ENCODE results near the gene ABCC9.

Gene ABCC9

GRCh38 chr12:21776175-21776574 lies 165.1 kb downstream of the ABCC9 start:
- no peak for DNase-seq (ENCODE audit: low read depth in 2 of 2, low spot score in 1 of 2)

- DNase-seq (ENCODE audit: low read depth in 2 of 2, low spot score in 1 of 2) = no peak
Measured at GRCh38 chr12:21775133-21775820, 165.9 kb downstream of the ABCC9 start.

GRCh38 chr12:21774358-21775132 lies 166.7 kb downstream of the ABCC9 start, which contains the start of gene KCNJ8:
TSS of gene KCNJ8 (minus strand) at chr12:21774706. CDS start at chr12:21773616, 1,090 bp downstream.
- no peak for DNase-seq (ENCODE audit: low read depth in 2 of 2, low spot score in 1 of 2)

GRCh38 chr12:21773806-21774205 lies 167.4 kb downstream of the ABCC9 start:
- DNase-seq (ENCODE audit: low read depth in 2 of 2, low spot score in 1 of 2) = no peak

GRCh38 chr12:21773263-21773741 lies 167.9 kb downstream of the ABCC9 start:
- DNase-seq (ENCODE audit: low read depth in 2 of 2, low spot score in 1 of 2) = no peak

GRCh38 chr12:21771311-21771710 lies 169.9 kb downstream of the ABCC9 start:
- no peak for DNase-seq (ENCODE audit: low read depth in 2 of 2, low spot score in 1 of 2)

- no peak for DNase-seq (ENCODE audit: low read depth in 2 of 2, low spot score in 1 of 2)
Measured at GRCh38 chr12:21769307-21769706, 171.9 kb downstream of the ABCC9 start.

- DNase-seq (ENCODE audit: low read depth in 2 of 2, low spot score in 1 of 2) = no peak
Measured at GRCh38 chr12:21766403-21766802, 174.8 kb downstream of the ABCC9 start.

GRCh38 chr12:21764950-21765349 lies 176.3 kb downstream of the ABCC9 start:
- no peak for DNase-seq (ENCODE audit: low read depth in 2 of 2, low spot score in 1 of 2)

GRCh38 chr12:21764065-21764464 lies 177.2 kb downstream of the ABCC9 start:
- DNase-seq (ENCODE audit: low read depth in 2 of 2, low spot score in 1 of 2) = no peak

GRCh38 chr12:21763531-21763930 lies 177.7 kb downstream of the ABCC9 start:
- no peak for DNase-seq (ENCODE audit: low read depth in 2 of 2, low spot score in 1 of 2)

- no peak for DNase-seq (ENCODE audit: low read depth in 2 of 2, low spot score in 1 of 2)
Measured at GRCh38 chr12:21759737-21760136, 181.5 kb downstream of the ABCC9 start.

GRCh38 chr12:21757735-21758134 lies 183.5 kb downstream of the ABCC9 start:
- DNase-seq (ENCODE audit: low read depth in 2 of 2, low spot score in 1 of 2) = no peak

- no peak for DNase-seq (ENCODE audit: low read depth in 2 of 2, low spot score in 1 of 2)
Measured at GRCh38 chr12:21756699-21757098, 184.5 kb downstream of the ABCC9 start.

- DNase-seq (ENCODE audit: low read depth in 2 of 2, low spot score in 1 of 2) = no peak
Measured at GRCh38 chr12:21751517-21751916, 189.7 kb downstream of the ABCC9 start.
